ENCODE results near the gene DCXR. TPM values are rescaled to one million over a fixed set of nuclear protein-coding genes. Genes with fewer than 3 reads are reported as not detected.

DCXR gene
- total RNA-seq, 2 donors from 2014 or later, result 55.6 to 77.5 TPM

GRCh38 chr17:82018152-82018988, 19.1 kb downstream of the DCXR start:
- Mint-ChIP-seq H3K4me3 (no peak overlapping the region), H3K4me1 (peaks cover 12% of the 10 kb centered on the region), H3K36me3 (ENCODE audit: low read depth) (no peaks in the 10 kb centered on the region), H3K27me3 (no peaks in the 10 kb centered on the region), H3K27ac (no peak overlapping the region)
- DNase-seq (no peak), ATAC-seq (no peak)
- no peaks in the 10 kb centered on the region for H3K9me3 ChIP-seq (ENCODE audit: control insufficient read depth, low read length, poor library complexity, severe bottlenecking)

GRCh38 chr17:82017612-82018151, 19.8 kb downstream of the DCXR start:
- H3K27ac Mint-ChIP-seq, result peak overlapping the region; percentile 51
- ATAC-seq (no peak), DNase-seq (no peak)
- no peaks in the 10 kb centered on the region for H3K27me3 Mint-ChIP-seq
- H3K4me1 Mint-ChIP-seq, result peaks cover 12% of the 10 kb centered on the region
- no peaks in the 10 kb centered on the region for H3K9me3 ChIP-seq (ENCODE audit: control insufficient read depth, low read length, poor library complexity, severe bottlenecking)
- no peaks in the 10 kb centered on the region for H3K36me3 Mint-ChIP-seq (ENCODE audit: low read depth)
- H3K4me3 Mint-ChIP-seq, result no peak overlapping the region

- peaks cover 12% of the 10 kb centered on the region for H3K4me1 Mint-ChIP-seq
- peak overlapping the region; percentile 51 for H3K27ac Mint-ChIP-seq
- H3K27me3 Mint-ChIP-seq, result no peaks in the 10 kb centered on the region
- DNase-seq (no peak), ATAC-seq (no peak)
- H3K9me3 ChIP-seq (ENCODE audit: control insufficient read depth, low read length, poor library complexity, severe bottlenecking), result no peaks in the 10 kb centered on the region
- no peaks in the 10 kb centered on the region for H3K36me3 Mint-ChIP-seq (ENCODE audit: low read depth)
- no peak overlapping the region for H3K4me3 Mint-ChIP-seq
These were observed 20.5 kb downstream of the DCXR start for GRCh38 chr17:82016875-82017459.

GRCh38 chr17:82016061-82016874, 21.2 kb downstream of the DCXR start:
- no peaks in the 10 kb centered on the region for H3K36me3 Mint-ChIP-seq (ENCODE audit: low read depth)
- DNase-seq (no peak), ATAC-seq (no peak)
- no peaks in the 10 kb centered on the region for H3K27me3 Mint-ChIP-seq
- H3K4me1 Mint-ChIP-seq, result peaks cover 5% of the 10 kb centered on the region
- H3K4me3 Mint-ChIP-seq, result no peak overlapping the region
- H3K27ac Mint-ChIP-seq, result no peak overlapping the region
- H3K9me3 ChIP-seq (ENCODE audit: control insufficient read depth, low read length, poor library complexity, severe bottlenecking), result no peaks in the 10 kb centered on the region

GRCh38 chr17:82015311-82015971, 22.1 kb downstream of the DCXR start:
- no peak for ATAC-seq
- Mint-ChIP-seq H3K36me3 (ENCODE audit: low read depth) (no peaks in the 10 kb centered on the region), H3K27me3 (no peaks in the 10 kb centered on the region), H3K4me3 (no peak overlapping the region), H3K4me1 (peaks cover 2% of the 10 kb centered on the region), H3K27ac (no peak overlapping the region)
- no peak for DNase-seq
- H3K9me3 ChIP-seq (ENCODE audit: control insufficient read depth, low read length, poor library complexity, severe bottlenecking), result no peaks in the 10 kb centered on the region

GRCh38 chr17:82014971-82015310, 22.6 kb downstream of the DCXR start:
- DNase-seq, result no peak
- H3K4me3 Mint-ChIP-seq, result no peak overlapping the region
- no peaks in the 10 kb centered on the region for H3K27me3 Mint-ChIP-seq
- no peaks in the 10 kb centered on the region for H3K4me1 Mint-ChIP-seq
- no peak overlapping the region for H3K27ac Mint-ChIP-seq
- H3K36me3 Mint-ChIP-seq (ENCODE audit: low read depth), result no peaks in the 10 kb centered on the region
- ATAC-seq, result no peak
- H3K9me3 ChIP-seq (ENCODE audit: control insufficient read depth, low read length, poor library complexity, severe bottlenecking), result no peaks in the 10 kb centered on the region

- Mint-ChIP-seq H3K36me3 (ENCODE audit: low read depth) (no peaks in the 10 kb centered on the region), H3K27ac (no peak overlapping the region), H3K27me3 (no peaks in the 10 kb centered on the region), H3K4me1 (no peaks in the 10 kb centered on the region), H3K4me3 (no peak overlapping the region)
- DNase-seq, result no peak
- no peaks in the 10 kb centered on the region for H3K9me3 ChIP-seq (ENCODE audit: control insufficient read depth, low read length, poor library complexity, severe bottlenecking)
- peak; percentile 30 for ATAC-seq
These were observed 23.1 kb downstream of the DCXR start for GRCh38 chr17:82014432-82014831.

- H3K36me3 Mint-ChIP-seq (ENCODE audit: low read depth), result no peaks in the 10 kb centered on the region
- no peak overlapping the region for H3K4me3 Mint-ChIP-seq
- DNase-seq (no peak), ATAC-seq (no peak)
- no peak overlapping the region for H3K27ac Mint-ChIP-seq
- H3K9me3 ChIP-seq (ENCODE audit: control insufficient read depth, low read length, poor library complexity, severe bottlenecking), result no peaks in the 10 kb centered on the region
- H3K4me1 Mint-ChIP-seq, result no peaks in the 10 kb centered on the region
- H3K27me3 Mint-ChIP-seq, result no peaks in the 10 kb centered on the region
These were observed 23.6 kb downstream of the DCXR start for GRCh38 chr17:82013772-82014321.

GRCh38 chr17:82013341-82013740, 24.2 kb downstream of the DCXR start:
- no peaks in the 10 kb centered on the region for H3K9me3 ChIP-seq (ENCODE audit: control insufficient read depth, low read length, poor library complexity, severe bottlenecking)
- no peak overlapping the region for H3K27ac Mint-ChIP-seq
- no peak for DNase-seq
- no peak for ATAC-seq
- H3K4me3 Mint-ChIP-seq, result no peak overlapping the region
- H3K36me3 Mint-ChIP-seq (ENCODE audit: low read depth), result no peaks in the 10 kb centered on the region
- H3K4me1 Mint-ChIP-seq, result no peaks in the 10 kb centered on the region
- H3K27me3 Mint-ChIP-seq, result no peaks in the 10 kb centered on the region

- DNase-seq, result no peak
- Mint-ChIP-seq H3K36me3 (ENCODE audit: low read depth) (no peaks in the 10 kb centered on the region), H3K27ac (no peak overlapping the region), H3K4me1 (no peaks in the 10 kb centered on the region), H3K4me3 (no peak overlapping the region), H3K27me3 (no peaks in the 10 kb centered on the region)
- no peaks in the 10 kb centered on the region for H3K9me3 ChIP-seq (ENCODE audit: control insufficient read depth, low read length, poor library complexity, severe bottlenecking)
- no peak for ATAC-seq
These were observed 24.7 kb downstream of the DCXR start for GRCh38 chr17:82012640-82013295.

- Mint-ChIP-seq H3K4me1 (no peaks in the 10 kb centered on the region), H3K27me3 (no peaks in the 10 kb centered on the region), H3K36me3 (ENCODE audit: low read depth) (no peaks in the 10 kb centered on the region), H3K27ac (no peak overlapping the region), H3K4me3 (no peak overlapping the region)
- DNase-seq (no peak), ATAC-seq (no peak)
- H3K9me3 ChIP-seq (ENCODE audit: control insufficient read depth, low read length, poor library complexity, severe bottlenecking), result no peaks in the 10 kb centered on the region
These were observed 25.2 kb downstream of the DCXR start for GRCh38 chr17:82012261-82012639.

GRCh38 chr17:82011617-82012187, 25.8 kb downstream of the DCXR start:
- no peak for DNase-seq
- no peak overlapping the region for H3K27ac Mint-ChIP-seq
- H3K4me3 Mint-ChIP-seq, result no peak overlapping the region
- no peaks in the 10 kb centered on the region for H3K4me1 Mint-ChIP-seq
- no peaks in the 10 kb centered on the region for H3K9me3 ChIP-seq (ENCODE audit: control insufficient read depth, low read length, poor library complexity, severe bottlenecking)
- no peaks in the 10 kb centered on the region for H3K36me3 Mint-ChIP-seq (ENCODE audit: low read depth)
- ATAC-seq, result no peak
- H3K27me3 Mint-ChIP-seq, result no peaks in the 10 kb centered on the region
